ENCODE measurements around the gene EVL.
"Not testable (repeated sequence)": the region's sequence is repeated elsewhere in the genome, so short reads cannot be mapped to it uniquely, and the experiment has no call there.

EVL gene

GRCh38 chr14:100176811-100177327, 111.6 kb downstream of the EVL start:
- DNase-seq: no peak

- DNase-seq: no peak
Measured at GRCh38 chr14:100178691-100179090, 113.5 kb downstream of the EVL start.

- DNase-seq: not testable (repeated sequence)
Measured at GRCh38 chr14:100180671-100181070, 115.4 kb downstream of the EVL start.

GRCh38 chr14:100181876-100182551, 116.8 kb downstream of the EVL start:
- DNase-seq: not testable (repeated sequence)

- no peak for DNase-seq
Measured at GRCh38 chr14:100187247-100187833, 122.1 kb downstream of the EVL start.

- no peak for DNase-seq
Measured at GRCh38 chr14:100188392-100189030, 123.3 kb downstream of the EVL start.

GRCh38 chr14:100190126-100190525, 124.9 kb downstream of the EVL start:
- no peak for DNase-seq

- no peak for DNase-seq
Measured at GRCh38 chr14:100191584-100192249, 126.5 kb downstream of the EVL start.

- DNase-seq: peak in 1 of 5 donors; percentile 12
Measured at GRCh38 chr14:100192250-100192671, 127.0 kb downstream of the EVL start.

GRCh38 chr14:100192672-100193416, 127.6 kb downstream of the EVL start:
- DNase-seq: peak; percentile 99 to 100 (median 100)

Measured in T-helper 1 cell (primary cell).